LoVo (cell line): ENCODE measurements around the gene OR2C3.
"Not testable (repeated sequence)": the region's sequence is repeated elsewhere in the genome, so short reads cannot be mapped to it uniquely, and the experiment has no call there.

ENCODE experiments used
- DNase-seq: peaks from one replicate; pipeline ENCODE4 v3.0.0-alpha.2; 2016; ENCODE audit warnings: low spot score

The OR2C3 gene

DNA sequence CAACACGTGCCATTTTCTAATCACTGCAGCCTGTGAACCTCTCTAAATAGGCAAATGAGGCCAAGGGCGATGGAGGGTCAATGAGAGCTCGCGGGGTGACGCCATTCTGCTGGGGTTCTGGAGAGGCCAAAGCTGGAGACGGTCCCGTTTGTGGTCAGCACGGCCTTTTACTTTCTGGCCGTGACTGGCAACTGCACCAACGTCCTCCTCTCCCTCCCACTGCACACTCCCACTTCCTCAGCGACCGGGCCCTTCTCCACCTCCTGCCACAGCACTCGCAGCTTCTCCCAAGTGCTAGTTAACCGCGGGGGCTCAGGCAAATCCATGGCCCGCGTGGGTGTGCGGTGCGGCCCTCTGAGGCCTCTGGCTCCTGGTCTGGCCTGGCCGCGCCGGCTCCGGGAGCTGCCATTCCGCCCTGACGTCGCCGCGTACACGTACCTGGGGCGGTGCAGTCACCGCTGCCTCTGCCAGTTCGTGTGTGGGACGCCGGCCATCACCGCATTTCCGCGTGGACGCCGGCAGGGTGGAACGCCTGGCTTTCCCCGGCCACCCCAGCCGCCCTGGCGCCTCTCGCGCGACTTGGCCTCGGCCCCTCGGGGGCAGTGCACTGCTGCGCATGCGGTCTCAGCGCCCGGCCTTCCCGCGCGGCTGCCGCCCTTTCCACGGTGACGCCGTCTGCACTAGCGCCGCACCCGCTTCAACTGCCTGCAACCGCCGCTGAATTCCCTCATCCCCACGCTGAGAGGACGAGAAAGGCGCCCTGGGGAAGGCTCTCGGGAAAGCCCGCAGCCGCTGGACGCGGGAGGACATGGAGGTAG, 18.2 kb downstream of the OR2C3 start:
- no peak for DNase-seq

DNA sequence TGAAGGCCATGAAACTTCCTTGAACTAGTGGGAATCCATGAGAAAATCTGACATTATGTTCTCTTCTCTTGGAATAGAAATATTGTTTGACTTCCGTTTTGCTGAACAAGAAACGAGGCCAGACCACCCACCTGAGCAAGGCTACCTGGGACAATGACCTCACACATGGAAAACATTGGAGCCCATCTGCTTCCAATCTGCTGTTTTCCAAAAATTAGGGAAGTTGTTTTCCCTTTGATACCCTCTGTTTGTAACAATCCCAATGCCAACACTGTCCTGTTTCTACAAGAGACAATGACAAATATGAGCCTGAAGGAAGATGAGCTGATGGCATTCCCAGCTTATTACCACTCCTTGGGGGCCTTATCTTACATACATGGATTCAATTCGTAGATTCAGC, 29.4 kb downstream of the OR2C3 start:
- DNase-seq, result no peak

DNA sequence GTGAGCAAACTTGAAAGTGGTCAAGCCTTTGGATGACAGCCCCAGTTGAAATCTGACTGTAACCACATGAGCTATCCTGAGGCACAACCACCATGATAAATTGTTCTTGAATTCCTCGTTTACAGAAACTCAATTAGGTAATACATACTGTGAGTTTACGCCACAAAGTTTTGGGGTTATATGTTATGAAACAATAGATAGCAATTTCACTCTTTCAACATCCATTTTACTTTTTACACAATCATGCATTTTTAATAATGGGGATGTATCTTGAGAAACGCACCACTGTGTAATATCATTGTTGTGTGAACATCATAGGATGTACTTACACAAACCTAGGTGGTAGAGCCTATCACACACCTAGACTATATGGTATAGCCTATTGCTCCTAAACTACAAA, 35.4 kb downstream of the OR2C3 start:
- DNase-seq, result no peak

GRCh38 chr1:247496581-247497285, 39.5 kb downstream of the OR2C3 start:
- DNase-seq, result no peak

- no peak for DNase-seq
Observed at GRCh38 chr1:247494767-247495166, 41.5 kb downstream of the OR2C3 start.

- DNase-seq, result no peak
Observed at GRCh38 chr1:247493106-247493505, 43.1 kb downstream of the OR2C3 start.

GRCh38 chr1:247491328-247491727, 44.9 kb downstream of the OR2C3 start:
- DNase-seq, result no peak

GRCh38 chr1:247487057-247487456, 49.2 kb downstream of the OR2C3 start:
- DNase-seq, result peak; percentile 47

DNA sequence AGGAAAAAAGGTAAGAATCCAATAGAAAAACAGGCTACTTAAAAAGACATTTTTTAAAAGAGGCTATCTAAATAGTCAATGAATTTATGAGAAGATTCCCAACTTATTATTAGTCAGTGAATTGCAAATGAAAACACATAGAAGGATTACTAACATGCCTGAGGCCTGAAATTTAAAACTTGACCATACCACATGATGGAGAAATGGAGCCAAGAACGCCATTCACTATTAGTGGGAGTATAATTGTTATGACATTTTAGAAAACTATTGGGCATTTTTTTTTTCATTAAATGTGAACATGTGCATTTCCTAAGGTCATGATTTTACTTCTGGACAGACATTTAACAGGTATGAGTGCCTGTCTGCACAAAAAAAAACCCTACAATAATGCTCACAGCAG, 53.5 kb downstream of the OR2C3 start:
- DNase-seq, result no peak

DNA sequence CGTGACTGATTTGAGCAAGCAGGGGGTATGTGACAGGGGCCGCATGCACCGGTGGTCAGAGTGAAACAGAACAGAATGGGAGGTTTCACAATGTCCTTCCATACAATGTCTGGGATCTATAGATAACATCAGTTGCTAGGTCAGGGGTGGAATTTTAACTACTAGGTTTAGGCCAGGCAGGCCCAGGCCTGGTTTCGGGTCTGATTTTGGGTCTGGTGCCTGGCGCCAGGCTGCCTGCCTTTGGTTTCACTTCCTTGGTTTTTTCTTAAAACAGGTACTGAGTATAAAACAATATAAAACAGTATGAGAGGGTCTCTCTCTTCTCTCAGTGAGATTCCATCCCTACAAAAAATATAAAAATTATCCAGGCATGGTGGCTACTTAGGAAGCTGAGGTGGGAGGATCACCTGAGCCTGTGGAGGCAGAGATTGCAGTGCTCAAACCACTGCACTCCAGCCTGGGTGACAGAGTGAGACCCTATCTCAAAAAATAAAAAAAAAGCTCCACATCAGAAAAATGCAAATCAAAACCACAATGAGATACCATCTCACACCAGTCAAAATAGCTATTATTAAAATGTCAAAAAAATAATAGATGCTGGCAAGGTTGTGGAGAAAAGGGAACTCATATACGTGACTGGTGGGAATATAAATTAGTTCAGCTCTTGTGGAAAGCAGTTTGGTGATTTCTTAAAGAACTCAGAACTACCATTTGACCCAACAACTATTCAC, 59.7 kb downstream of the OR2C3 start:
- DNase-seq, result not testable (repeated sequence)

DNA sequence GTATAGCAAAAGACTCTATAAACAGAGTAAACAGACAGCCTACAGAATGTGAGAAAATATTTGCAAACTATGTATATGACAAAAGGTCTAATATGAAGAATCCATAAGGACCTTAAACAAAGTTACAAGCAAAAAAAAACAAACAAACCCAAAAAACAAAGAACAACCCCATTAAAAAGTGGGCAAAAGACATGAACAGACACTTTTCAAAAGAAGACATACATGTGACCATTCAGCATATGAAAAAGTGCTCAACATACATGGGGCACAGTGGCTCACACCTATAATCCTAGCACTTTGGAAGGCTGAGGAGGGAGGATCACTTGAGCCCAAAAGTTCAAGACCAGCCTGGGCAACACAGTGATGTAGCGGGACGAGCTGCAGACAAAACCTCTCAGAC, 60.4 kb downstream of the OR2C3 start:
- DNase-seq, result no peak
